Cardiac muscle cell (in vitro differentiated cells and primary cell): ENCODE data around the gene FAM83E. TPM values are rescaled to one million over a fixed set of nuclear protein-coding genes. Genes with fewer than 3 reads are reported as not detected.
"Not testable (repeated sequence)": the region's sequence is repeated elsewhere in the genome, so short reads cannot be mapped to it uniquely, and the experiment has no call there.

Experiments used
- DNase-seq, 2 donors: peaks; one replicate each; pipeline versions ENCODE4 v3.0.0 to v3.0.0-alpha.2; 2010 to 2017; ENCODE audit warnings: low read depth in 1 of 2, low spot score in 1 of 2
- H3K27ac ChIP-seq: fragments of 200-600 bp; sonication (generic); 2 replicates; pipeline ENCODE4 v1.5.1; 2016
- H3K27me3 ChIP-seq: fragments of 200-600 bp; sonication (generic); 2 replicates; pipeline ENCODE4 v1.6.0; 2016; ENCODE audit warnings: control low read depth
- H3K36me3 ChIP-seq: fragments of 200-600 bp; sonication (generic); 2 replicates; pipeline ENCODE4 v1.5.1; 2016; ENCODE audit warnings: control low read depth
- H3K4me1 ChIP-seq: fragments of 200-600 bp; sonication (generic); 2 replicates; pipeline ENCODE4 v1.8.1; 2017; ENCODE audit warnings: low read depth, mild to moderate bottlenecking, mixed run types
- H3K4me3 ChIP-seq: fragments of 200-600 bp; sonication (generic); 2 replicates; pipeline ENCODE4 v1.5.1; 2016; ENCODE audit warnings: mild to moderate bottlenecking
- H3K9me3 ChIP-seq: fragments of 200-600 bp; sonication (generic); 2 replicates; pipeline ENCODE4 v1.5.1; 2017; ENCODE audit warnings: low read depth, mild to moderate bottlenecking, control low read depth
- polyA plus RNA-seq: library from polyadenylated mRNA; unstranded; fragments of >200 nt; fragmentation: Nextera tagmentation; extraction: Ambion mirVana; gene quantifications from 2 replicates; pipeline ENCODE4 v1.2.1, GENCODE V29; 2016
- total RNA-seq: library from RNA; depleted of rRNA; stranded (reverse); fragments of >200 nt; gene quantifications from 2 replicates; pipeline ENCODE4 v1.2.3, GENCODE V29; 2016
- TF ChIP-seq, protein P1 (sequence below): IDR thresholded peaks from 2 replicates; pipeline ENCODE4 v1.5.1; 2012; ENCODE audit warnings: low read depth, mild to moderate bottlenecking, low read length

Gene FAM83E
- total and polyA plus RNA-seq, 2 experiments from 2014 or later = 0.60 TPM; not detected in 1

GRCh38 chr19:48633148-48634035 is 18.5 kb upstream of the FAM83E start:
- no peaks in the 10 kb centered on the region for H3K27me3 ChIP-seq
- TF ChIP-seq, protein P1, sequence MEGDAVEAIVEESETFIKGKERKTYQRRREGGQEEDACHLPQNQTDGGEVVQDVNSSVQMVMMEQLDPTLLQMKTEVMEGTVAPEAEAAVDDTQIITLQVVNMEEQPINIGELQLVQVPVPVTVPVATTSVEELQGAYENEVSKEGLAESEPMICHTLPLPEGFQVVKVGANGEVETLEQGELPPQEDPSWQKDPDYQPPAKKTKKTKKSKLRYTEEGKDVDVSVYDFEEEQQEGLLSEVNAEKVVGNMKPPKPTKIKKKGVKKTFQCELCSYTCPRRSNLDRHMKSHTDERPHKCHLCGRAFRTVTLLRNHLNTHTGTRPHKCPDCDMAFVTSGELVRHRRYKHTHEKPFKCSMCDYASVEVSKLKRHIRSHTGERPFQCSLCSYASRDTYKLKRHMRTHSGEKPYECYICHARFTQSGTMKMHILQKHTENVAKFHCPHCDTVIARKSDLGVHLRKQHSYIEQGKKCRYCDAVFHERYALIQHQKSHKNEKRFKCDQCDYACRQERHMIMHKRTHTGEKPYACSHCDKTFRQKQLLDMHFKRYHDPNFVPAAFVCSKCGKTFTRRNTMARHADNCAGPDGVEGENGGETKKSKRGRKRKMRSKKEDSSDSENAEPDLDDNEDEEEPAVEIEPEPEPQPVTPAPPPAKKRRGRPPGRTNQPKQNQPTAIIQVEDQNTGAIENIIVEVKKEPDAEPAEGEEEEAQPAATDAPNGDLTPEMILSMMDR = no peak
- H3K4me3 ChIP-seq = no peak overlapping the region
- peaks cover 12% of the 10 kb centered on the region for H3K4me1 ChIP-seq
- H3K9me3 ChIP-seq = no peaks in the 10 kb centered on the region
- no peak for DNase-seq
- H3K36me3 ChIP-seq = no peaks in the 10 kb centered on the region
- H3K27ac ChIP-seq = no peak overlapping the region

GRCh38 chr19:48632692-48633147 is 17.8 kb upstream of the FAM83E start:
- TF ChIP-seq, protein P1 = no peak
- no peak for DNase-seq
- no peaks in the 10 kb centered on the region for H3K36me3 ChIP-seq
- H3K27ac ChIP-seq = no peak overlapping the region
- H3K4me3 ChIP-seq = no peak overlapping the region
- H3K27me3 ChIP-seq = no peaks in the 10 kb centered on the region
- peaks cover 12% of the 10 kb centered on the region for H3K4me1 ChIP-seq
- no peaks in the 10 kb centered on the region for H3K9me3 ChIP-seq

GRCh38 chr19:48632286-48632685 is 17.4 kb upstream of the FAM83E start:
- H3K27me3 ChIP-seq, H3K27ac ChIP-seq, H3K9me3 ChIP-seq, H3K4me3 ChIP-seq, H3K36me3 ChIP-seq, DNase-seq: not testable (repeated sequence)
- peaks cover 12% of the 10 kb centered on the region for H3K4me1 ChIP-seq

DNA sequence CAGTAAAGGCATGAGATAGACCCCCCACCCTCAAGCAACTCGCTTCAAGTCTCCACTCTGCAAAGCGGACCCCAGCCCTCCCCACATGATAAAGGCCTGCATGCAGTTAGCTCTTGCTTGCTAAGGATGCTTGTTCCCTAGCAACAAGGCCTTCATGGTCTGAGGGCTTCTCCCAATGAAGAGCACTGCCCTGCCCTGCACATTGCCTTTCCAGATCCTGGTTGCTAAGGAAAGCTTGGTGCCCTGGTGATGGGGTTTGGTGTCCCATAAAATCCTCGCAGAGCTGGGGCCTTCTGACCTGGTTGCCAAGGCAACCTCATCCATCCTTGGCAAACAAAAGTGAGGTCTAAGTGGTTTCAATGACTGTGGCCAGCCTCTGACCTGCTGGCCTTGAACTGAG is 16.3 kb upstream of the FAM83E start:
- H3K27ac ChIP-seq = no peak overlapping the region
- TF ChIP-seq, protein P1 = no peak
- H3K9me3 ChIP-seq = no peaks in the 10 kb centered on the region
- no peak for DNase-seq
- no peaks in the 10 kb centered on the region for H3K36me3 ChIP-seq
- H3K4me3 ChIP-seq = no peak overlapping the region
- no peaks in the 10 kb centered on the region for H3K27me3 ChIP-seq
- peaks cover 12% of the 10 kb centered on the region for H3K4me1 ChIP-seq

DNA sequence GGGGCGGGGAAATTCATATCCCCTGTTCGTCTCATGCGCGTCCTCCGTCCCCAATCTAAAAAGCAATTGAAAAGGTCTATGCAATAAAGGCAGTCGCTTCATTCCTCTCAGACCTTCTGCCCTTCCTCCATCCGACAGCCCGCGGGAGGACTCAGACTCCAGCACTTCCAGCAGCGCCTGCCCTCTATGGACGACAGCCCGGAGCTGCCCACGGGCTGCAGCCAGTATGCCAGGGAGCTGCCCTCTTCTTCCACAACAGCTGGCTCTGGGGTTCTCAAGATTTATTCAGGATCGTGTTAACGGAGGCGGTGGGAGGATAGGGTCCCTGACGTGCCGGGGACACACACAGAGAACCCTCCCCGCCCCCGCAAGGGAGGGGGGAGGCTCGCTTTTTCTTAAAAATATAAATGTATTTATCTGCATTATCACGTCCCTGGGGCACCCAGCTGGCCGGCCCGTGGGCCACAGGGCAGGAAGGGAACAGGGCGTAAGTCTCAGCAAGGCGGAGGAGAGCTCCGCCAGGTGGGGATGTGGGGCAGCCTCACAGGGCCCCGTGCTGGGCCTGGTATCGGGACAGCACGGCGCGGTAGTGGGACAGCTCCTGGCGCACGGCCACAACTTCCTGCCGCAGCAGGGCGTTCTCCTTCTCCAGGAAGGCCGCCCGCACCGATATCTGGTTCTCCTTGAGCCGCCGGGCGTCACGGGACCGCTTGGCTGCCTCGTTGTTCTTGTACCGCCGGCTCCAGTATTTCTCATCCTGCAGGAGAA is 15.6 kb upstream of the FAM83E start:
- no peak overlapping the region for H3K4me3 ChIP-seq
- H3K36me3 ChIP-seq = no peaks in the 10 kb centered on the region
- H3K27me3 ChIP-seq = no peaks in the 10 kb centered on the region
- H3K27ac ChIP-seq = no peak overlapping the region
- H3K9me3 ChIP-seq = no peaks in the 10 kb centered on the region
- H3K4me1 ChIP-seq = peaks cover 12% of the 10 kb centered on the region
- TF ChIP-seq, protein P1 = no peak
- peak; percentile 53 to 85 for DNase-seq
